Hepatocyte (in vitro differentiated cells): ENCODE data around the gene MACC1. TPM values are rescaled to one million over a fixed set of nuclear protein-coding genes. Genes with fewer than 3 reads are reported as not detected.

Experiments
- polyA plus RNA-seq: library from polyadenylated mRNA; unstranded; fragments of >200 nt; fragmentation: Nextera tagmentation; extraction: Ambion mirVana; gene quantifications from 2 replicates; pipeline ENCODE4 v1.2.1, GENCODE V29; 2016
- total RNA-seq: library from RNA; depleted of rRNA; stranded (reverse); fragments of >200 nt; gene quantifications from 2 replicates; pipeline ENCODE4 v1.2.3, GENCODE V29; 2014

MACC1 gene
- total and polyA plus RNA-seq, 2 experiments from 2014 or later: 6.9 to 46.0 TPM

Other genes starting within 250 kb of the MACC1 start
- gene ITGB8, start 113.5 kb upstream of the MACC1 start, total RNA-seq: 34.2 and 37.0 TPM in 2 replicates
- gene ITGB8, start 113.5 kb upstream of the MACC1 start, polyA plus RNA-seq: 6.6 and 7.2 TPM in 2 replicates